CD4-positive, alpha-beta T cell treated with Interleukin-10 for 1 hour (primary cell): ENCODE data around the gene SDF4.

Experiments used
- DNase-seq: peaks from one replicate; pipeline ENCODE4 v3.0.0-alpha.2; 2020

The SDF4 gene

DNA sequence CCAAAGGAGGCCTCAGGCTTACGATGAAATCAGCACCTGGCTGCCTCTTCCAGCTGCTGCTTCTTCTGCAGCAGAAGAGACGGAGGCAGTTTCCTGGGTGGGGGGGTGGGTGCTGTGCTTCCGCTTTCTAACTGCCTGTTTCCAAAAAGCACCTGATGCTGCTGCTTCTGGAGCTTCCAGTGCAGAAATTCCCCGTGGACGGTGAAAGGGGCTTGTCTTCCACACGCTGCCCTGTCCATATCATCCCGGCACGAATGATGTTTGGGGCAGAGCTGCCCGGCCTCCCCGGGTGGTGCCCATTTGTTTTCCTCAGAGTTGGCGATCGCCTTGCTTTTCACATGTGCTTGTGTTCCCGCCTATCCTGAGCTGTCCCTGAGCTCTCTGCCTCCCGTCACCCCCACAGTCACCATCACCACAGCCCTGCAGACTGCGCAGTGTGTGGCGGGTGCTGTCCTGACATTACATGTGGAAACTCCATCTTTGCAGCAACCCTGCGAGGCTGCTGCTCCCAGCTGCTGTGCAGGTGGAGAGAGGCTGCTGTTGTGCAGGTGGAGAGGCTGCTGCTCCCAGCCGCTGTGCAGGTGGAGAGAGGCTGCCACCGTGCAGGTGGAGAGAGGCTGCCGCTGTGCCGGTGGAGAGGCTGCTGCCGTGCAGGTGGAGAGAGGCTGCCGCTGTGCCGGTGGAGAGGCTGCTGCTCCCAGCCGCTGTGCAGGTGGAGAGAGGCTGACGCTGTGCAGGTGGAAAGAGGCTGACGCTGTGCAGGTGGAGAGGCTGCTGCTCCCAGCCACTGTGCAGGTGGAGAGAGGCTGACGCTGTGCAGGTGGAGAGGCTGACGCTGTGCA is 56.4 kb downstream of the SDF4 start:
- DNase-seq: no peak

DNA sequence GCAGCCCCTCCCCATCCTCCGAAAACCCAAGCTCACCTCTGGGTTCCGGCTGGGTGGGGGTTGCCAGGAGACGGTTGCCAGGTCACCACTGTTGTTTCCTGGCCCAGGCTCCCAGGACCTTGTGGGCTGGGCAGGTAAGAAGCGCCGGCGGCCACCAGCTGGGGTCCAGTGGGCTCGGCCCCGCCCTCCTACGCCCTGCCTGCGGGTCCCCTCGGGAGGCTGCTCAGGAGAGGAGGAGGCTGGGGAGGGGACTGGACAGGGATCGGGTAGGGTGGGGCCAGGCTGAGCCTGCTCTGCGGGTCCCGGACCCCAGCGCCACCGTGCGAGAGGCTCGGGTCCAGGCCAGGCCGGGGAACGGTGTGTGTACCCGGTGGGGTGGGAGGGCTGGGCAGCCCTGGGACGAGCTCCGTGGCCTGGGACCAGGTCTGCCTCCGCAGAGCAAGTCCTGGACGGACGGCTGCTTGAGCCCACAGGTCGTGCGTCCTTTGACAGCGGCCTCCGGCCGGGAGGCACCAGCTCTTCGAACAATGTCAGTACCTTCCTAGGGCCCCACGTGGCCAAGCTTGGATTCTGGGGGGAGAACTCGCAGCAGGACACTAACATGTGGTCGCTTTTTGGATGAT is 57.9 kb downstream of the SDF4 start, which contains the start of gene TTLL10:
Gene TTLL10, plus strand, starts transcription at position 88 of the 623 bp plus-strand sequence. CDS start 5,336 bp downstream, outside the sequence.
- DNase-seq: peak; percentile 77

DNA sequence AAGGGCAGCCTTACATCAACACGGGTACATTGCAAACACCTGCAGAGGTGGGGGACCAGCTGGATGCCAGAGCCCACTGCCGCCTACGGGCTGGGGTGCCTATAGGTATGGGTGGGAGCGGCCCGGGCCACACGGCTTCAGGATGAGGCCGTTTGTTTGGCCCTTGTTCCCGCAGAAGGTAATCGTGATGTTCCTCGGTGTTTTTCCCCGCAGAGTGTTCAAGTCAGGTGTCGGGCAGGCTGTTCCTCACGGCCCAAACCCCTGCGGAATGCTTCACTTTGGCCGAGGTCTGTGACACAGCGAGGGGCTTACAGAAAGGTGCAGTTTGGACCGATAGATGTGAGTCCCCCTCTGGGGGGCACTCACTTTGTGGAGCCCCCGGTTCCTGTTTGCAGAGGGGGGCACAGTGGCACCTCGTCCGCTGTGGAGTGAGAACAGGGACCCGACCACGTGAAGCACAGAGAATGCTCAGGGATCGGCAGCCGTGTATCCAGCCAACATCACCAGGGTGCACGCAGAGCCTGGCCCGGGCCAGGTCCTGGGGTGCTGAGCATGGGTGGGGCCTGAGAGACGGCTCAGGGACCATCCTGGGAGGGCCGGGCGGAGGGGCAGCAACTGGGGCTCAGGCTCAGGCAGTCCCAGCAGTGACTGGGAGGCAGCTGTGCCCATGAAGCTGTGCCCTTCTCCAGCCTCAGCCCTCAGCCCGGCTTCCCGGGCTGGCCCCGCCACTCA is 58.6 kb downstream of the SDF4 start:
- no peak for DNase-seq

DNA sequence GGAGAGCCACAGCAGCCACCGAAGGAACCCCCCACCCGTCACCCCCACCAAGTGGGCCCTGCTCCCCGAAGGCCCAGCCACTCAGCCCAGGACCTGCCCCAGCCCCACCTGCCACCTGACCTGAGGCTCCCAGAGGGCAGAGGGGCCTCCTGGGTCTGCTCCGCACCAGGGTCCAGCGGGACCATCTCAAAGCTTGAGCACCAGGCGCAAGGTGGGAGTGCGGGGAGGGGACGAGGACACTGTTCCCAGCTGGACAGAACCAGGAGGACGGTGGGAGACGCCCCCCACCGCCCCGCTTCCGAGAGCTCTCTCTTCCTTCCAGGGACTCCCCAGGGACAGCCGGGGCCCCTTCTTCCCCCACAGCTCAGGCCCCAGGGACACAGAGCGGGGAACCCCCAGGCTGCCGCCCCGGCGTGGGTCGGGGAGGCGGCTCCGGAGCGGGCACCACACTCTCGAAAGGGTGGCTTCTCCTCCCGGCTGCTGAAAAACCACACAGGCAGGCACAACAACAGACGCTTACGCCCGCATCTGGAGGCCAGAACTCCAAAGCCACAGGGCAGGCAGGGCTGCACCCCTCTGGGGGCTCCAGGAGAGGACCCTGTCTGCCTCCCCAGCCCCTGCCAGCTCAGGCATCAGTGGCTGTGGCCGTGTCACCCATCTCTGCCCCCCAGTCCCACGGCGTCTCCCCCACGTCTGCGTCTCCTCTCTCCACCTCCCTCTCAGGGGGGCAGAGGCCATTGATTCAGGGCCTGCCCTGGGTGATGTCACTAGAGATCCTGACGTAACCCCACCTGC is 60.1 kb downstream of the SDF4 start:
- DNase-seq: peak; percentile 50

DNA sequence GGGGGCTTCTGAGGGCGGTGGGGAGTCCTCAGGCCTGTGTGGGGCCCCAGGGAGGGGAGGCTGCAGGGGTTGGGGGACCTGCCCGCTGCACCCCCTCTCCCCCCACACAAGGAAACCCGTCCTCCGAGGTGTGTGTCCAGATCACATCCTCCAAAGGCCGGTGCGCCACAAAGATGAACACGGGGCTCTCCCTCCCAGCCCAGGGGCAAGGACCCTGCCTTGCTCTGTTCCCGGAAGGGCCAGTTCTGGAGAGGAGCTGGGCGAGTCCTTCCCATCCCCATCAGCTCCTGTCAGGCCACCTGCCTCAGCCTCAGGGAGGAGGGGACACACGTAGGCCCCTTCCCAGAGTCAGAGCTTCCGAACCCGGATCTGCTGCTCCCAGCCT is 60.6 kb downstream of the SDF4 start:
- no peak for DNase-seq

DNA sequence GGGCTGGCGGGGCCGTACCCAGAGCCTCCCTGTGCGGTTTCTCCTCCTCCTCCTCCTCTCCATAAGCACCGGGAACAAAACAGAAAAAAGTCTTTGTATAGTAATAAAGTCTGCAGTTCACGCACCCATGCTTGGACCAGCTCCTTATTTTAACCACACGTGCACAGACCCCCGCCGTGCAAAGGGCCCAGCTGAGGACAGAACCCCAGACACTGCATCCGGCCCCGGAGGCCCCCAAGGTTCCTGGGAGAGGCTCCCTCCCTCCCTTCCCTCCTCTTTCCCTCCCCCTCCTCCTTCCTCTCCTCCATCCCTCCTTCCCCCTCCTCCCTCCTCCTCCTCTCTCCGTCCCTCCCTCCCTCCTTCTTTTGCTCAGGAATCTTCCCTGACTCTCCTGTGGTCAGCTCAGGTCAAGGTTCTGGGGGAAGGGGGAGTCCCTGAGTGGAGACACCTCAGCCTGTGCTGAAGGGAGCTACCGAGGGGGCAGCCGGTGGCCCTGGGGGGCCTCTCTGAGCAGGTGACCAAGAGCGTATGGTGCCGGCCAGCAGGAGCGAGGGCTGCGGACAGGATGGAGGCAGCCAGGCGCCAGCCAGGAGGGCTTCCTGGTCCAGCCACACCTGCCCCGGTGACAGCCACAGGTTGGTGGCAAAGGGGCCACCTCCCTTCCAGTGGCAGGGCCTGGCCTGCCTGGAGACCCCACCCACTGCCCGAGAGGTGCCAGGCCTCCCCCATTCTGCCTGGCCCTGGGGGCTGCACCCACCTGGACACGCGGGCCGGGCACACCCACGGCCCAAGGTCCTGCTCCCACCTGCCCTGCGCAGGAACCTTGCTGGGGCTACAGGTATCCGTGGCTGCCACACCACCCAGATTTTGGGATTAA is 61.3 kb downstream of the SDF4 start:
- DNase-seq: no peak

DNA sequence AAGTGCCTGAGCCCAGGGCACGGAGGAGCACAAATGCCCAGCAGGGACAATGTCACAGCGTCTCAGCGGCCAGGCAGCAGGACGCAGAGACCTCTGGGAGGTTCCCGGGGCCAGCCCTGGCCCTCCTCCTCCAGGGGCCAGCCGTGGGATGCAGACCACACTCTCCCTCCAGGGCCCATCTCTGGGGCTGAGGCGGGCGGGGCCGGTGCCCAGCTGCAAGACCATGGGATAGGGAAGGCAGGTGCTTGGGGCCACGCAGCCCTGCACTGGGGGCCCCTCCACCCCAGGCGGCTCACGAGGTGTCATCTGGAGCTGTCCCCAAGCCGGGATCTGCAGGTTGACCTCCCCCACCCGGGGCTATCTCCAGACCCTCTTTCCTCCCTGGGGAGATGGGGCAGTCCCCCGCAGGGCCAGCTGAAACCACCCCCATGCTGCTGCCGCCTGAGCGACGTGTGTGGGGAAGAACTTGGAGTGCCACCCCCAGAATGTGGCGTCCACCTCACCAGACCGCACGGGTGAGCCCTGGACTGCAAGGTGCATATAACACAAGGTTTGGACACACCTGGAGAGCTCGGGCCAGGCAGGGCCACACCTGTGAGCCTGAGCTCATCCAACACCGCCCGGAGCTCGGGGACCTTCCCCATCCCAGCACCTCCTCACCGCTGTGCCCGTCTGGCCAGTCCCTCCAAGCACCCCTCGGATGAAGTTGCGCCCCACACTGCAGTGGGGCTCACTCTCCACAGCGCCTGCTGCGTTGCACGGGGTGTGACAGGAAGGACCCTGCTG is 62.2 kb downstream of the SDF4 start:
- DNase-seq: no peak

DNA sequence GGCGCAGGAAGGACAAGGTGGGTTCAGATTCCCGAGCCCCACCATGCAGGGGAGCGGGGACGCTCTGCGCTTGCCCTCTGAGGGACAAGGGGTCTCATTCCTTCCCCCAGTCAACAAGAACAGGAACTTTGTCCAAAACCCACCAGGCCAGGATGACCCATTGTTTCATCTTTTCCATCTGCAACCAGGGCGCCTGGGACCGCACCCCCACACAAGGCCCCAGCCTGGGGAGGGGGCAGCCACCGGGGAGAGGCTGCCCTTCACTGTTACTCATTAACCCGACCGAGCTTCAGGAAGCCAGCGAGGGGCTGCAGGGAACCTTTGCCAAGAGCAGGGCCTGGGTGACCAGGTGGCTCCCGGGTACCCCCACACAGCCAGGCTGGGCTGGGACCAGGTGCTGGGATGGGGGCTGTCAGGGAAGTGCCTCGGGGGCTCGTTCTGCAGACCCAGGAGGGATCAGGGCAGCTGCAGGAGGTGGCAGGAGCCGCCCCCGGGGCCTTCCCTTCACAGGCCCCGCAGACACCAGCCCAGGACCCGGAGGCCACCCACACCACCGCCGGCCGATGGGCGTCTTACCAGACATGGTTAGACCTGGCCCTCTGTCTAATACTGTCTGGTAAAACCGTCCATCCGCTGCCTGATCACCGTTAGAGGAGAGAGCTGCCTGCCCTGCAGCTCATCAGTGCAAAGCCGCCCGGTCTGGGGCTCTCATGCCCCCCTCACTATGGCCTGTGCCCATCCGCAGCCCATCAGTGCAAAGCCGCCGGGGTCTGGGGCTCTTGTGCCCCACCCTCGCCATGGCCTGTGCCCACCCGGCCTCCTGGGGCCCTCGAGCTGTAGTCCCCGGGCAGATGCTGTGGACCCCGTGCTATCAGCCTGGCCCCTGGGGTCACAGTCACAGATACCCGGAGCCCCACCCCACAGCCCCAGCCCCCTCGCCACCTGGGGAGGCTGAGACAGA is 63.1 kb downstream of the SDF4 start:
- DNase-seq: no peak

DNA sequence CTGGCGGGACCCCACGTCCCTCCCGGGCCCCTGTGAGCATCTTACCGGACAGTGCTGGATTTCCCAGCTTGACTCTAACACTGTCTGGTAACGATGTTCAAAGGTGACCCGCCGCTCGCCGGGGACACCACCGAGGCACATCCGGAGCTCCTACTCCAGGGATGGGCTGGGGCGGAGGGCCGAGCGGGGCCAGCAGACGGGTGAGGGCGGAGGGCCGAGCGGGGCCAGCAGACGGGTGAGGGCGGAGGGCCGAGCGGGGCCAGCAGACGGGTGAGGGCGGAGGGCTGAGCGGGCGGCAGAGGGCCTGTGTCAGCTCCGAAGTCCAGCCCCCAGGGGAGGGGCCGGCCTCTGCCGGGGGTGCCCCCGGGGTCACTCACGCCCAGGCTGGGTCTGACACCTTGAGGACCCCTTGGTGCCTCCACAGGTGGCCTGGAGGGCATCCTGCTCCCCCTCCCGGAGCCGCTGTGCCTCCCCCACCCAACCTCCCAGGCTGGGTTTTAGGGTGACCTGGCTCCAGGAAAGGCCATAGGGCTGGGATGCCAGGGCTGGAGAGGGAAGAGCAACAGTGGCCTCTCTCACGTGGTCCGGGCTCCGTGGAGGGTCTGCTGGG is 63.9 kb downstream of the SDF4 start:
- DNase-seq: no peak

DNA sequence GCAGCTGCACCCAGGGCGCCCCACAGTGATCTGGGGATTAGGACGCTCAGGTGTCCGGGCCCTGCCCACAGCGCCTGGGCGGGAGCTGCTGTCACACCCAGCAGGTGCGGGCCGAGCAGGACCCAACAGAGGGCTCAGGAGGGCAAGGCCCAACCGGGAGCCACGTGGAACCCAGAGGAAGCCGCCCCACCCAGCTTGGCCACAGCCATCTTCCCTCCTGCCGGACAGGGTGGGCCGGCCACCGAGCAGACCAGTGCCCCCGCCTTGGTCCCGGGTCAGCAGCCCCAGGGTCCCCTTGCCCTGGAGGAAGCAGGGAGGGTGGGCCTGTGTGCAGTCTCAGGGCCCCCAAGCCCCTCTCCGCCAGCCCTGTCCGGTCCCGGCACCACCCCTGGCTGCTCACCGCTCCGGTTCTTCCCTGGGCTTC is 64.4 kb downstream of the SDF4 start:
- DNase-seq: no peak
